B cell (primary cell): ENCODE data around the gene UNC13C. TPM values are rescaled to one million over a fixed set of nuclear protein-coding genes. Genes with fewer than 3 reads are reported as not detected.

ENCODE experiments used
- ATAC-seq: fragments of 200-7000 bp; cut with Tn5 transposase; one replicate; pipeline ENCODE4 v1.10.0; 2021; ENCODE audit warnings: low read depth, mild to moderate bottlenecking, moderate number of reproducible peaks, moderate library complexity
- CTCF ChIA-PET: fragments of 350-600 bp; sonication (Branson Sonifier 250); formaldehyde crosslinking; loops from one replicate; lab custom pipeline; 2021; ENCODE audit warnings: antibody characterized with exemption, inconsistent platforms; lab: Charles Lee
- POLR2A ChIA-PET: fragments of 350-600 bp; sonication (Branson Sonifier 250); formaldehyde crosslinking; loops from one replicate; lab custom pipeline; 2021; ENCODE audit warnings: antibody characterized with exemption; lab: Charles Lee
- DNase-seq: peaks from one replicate; pipeline ENCODE4 v3.0.0; 2013
- H2AFZ ChIP-seq: 2 replicates; pipeline ENCODE4 v1.6.1; 2012; ENCODE audit warnings: mild to moderate bottlenecking, low read depth, low read length; ENCODE audit not compliant: insufficient read depth, poor library complexity, severe bottlenecking
- H3K27ac ChIP-seq, 2 donors: 1 replicate in 1 of 2; 2 replicates in 1 of 2; pipeline ENCODE4 v1.5.1; 2012 to 2013; ENCODE audit warnings: low read length in 2 of 2, mild to moderate bottlenecking in 2 of 2, moderate library complexity in 1 of 2
- H3K27me3 ChIP-seq, 4 experiments: fragments of 200-600 bp in 1 of 4; sonication (generic) in 1 of 4; replicated peaks in 1 of 4; 1 replicate in 2 of 4; 2 replicates in 2 of 4; pipeline versions ENCODE4 v1.6.1 to v1.7.0; 2013 to 2016; ENCODE audit warnings: low read length in 3 of 4, mild to moderate bottlenecking in 2 of 4, mixed read lengths in 1 of 4, moderate library complexity in 1 of 4; ENCODE audit not compliant: insufficient read depth in 4 of 4, control insufficient read depth in 3 of 4; ENCODE audit errors: control extremely low read depth in 1 of 4
- H3K36me3 ChIP-seq, 2 experiments: replicated peaks in 1 of 2; 1 replicate in 1 of 2; 2 replicates in 1 of 2; pipeline versions ENCODE4 v1.6.1 to v1.7.1; 2013; ENCODE audit warnings: low read length in 1 of 2; ENCODE audit not compliant: insufficient read depth in 2 of 2, control insufficient read depth in 1 of 2; ENCODE audit errors: control extremely low read depth in 1 of 2, extremely low read depth in 1 of 2
- H3K4me1 ChIP-seq, 2 donors: fragments of 200-600 bp in 1 of 2; sonication (generic) in 1 of 2; 1 replicate in 1 of 2; 2 replicates in 1 of 2; pipeline versions ENCODE4 v1.5.1 to v1.6.1; 2013 to 2017; ENCODE audit warnings: low read length in 2 of 2; ENCODE audit not compliant: control insufficient read depth in 2 of 2, insufficient read depth in 2 of 2
- H3K4me2 ChIP-seq: replicated peaks from 2 replicates; pipeline ENCODE3; 2012; ENCODE audit warnings: mild to moderate bottlenecking, low read depth, low read length; ENCODE audit not compliant: poor library complexity, severe bottlenecking
- H3K4me3 ChIP-seq, 5 experiments: fragments of 200-600 bp in 1 of 5; sonication (generic) in 1 of 5; 1 replicate in 3 of 5; 2 replicates in 2 of 5; pipeline versions ENCODE4 v1.5.1 to v1.7.0; 2011 to 2016; ENCODE audit warnings: low read length in 4 of 5, mild to moderate bottlenecking in 4 of 5, low read depth in 2 of 5, control low read depth in 1 of 5, moderate library complexity in 1 of 5; ENCODE audit not compliant: insufficient read depth in 1 of 5; ENCODE audit errors: control extremely low read depth in 1 of 5, extremely low read depth in 1 of 5
- H3K79me2 ChIP-seq: fragments of 200-600 bp; sonication (generic); one replicate; pipeline ENCODE4 v1.6.0; 2016; ENCODE audit warnings: low read length; ENCODE audit not compliant: control insufficient read depth, insufficient read depth
- H3K9ac ChIP-seq: fragments of 200-600 bp; sonication (generic); 2 replicates; pipeline ENCODE4 v1.6.1; 2017; ENCODE audit warnings: mild to moderate bottlenecking, low read length, moderate library complexity
- H3K9me3 ChIP-seq, 3 donors: one replicate each; pipeline versions ENCODE4 v1.6.1 to v1.7.1; 2013; ENCODE audit warnings: low read length in 2 of 3; ENCODE audit not compliant: control insufficient read depth in 2 of 3, insufficient read depth in 1 of 3; ENCODE audit errors: control extremely low read depth in 1 of 3
- H4K20me1 ChIP-seq: 2 replicates; pipeline ENCODE4 v1.6.0; 2012; ENCODE audit warnings: mild to moderate bottlenecking, low read length; ENCODE audit not compliant: insufficient read depth, control insufficient read depth, poor library complexity, severe bottlenecking
- H3K27ac Mint-ChIP-seq: one replicate; pipeline ENCODE4 v1.8.0; 2021; ENCODE audit warnings: mixed read lengths
- H3K27me3 Mint-ChIP-seq: one replicate; pipeline ENCODE4 v1.8.0; 2021; ENCODE audit warnings: mixed read lengths
- H3K4me1 Mint-ChIP-seq: one replicate; pipeline ENCODE4 v1.8.0; 2021; ENCODE audit warnings: mixed read lengths
- H3K4me3 Mint-ChIP-seq: one replicate; pipeline ENCODE4 v1.8.0; 2021; ENCODE audit warnings: mixed read lengths
- H3K9me3 Mint-ChIP-seq: one replicate; pipeline ENCODE4 v1.8.0; 2022; ENCODE audit warnings: mixed read lengths; ENCODE audit not compliant: insufficient read depth
- EZH2 ChIP-seq: IDR thresholded peaks from 2 replicates; pipeline ENCODE4 v1.6.1; 2012; ENCODE audit warnings: borderline replicate concordance, low read depth, mild to moderate bottlenecking, moderate library complexity, low read length; ENCODE audit not compliant: insufficient read depth, poor library complexity, severe bottlenecking
- WGBS: methylation state at CpG from one replicate; pipeline ENCODE4 v1.1.5; 2013; ENCODE audit warnings: missing lambda C conversion rate; ENCODE audit not compliant: insufficient coverage; 5-methylcytosine and 5-hydroxymethylcytosine counted together
- intact Hi-C: fragments of 100-400 bp; cut with micrococcal nuclease; formaldehyde crosslinking; loops from one replicate; pipeline ENCODE4 v1.10.0; 2022
- polyA plus RNA-seq: library from polyadenylated mRNA; depleted of rRNA; stranded (reverse); fragments of >200 nt; gene quantifications from 2 replicates; pipeline ENCODE4 v1.2.3, GENCODE V29; 2012
- total RNA-seq, 2 donors: library from RNA; stranded (reverse); fragments of 120-200 nt in 1 of 2; gene quantifications; 1 replicate in 1 of 2; 2 replicates in 1 of 2; pipeline versions ENCODE4 v1.2.3 to v1.2.4, GENCODE V29; 2013 to 2022
- TF ChIP-seq, protein P1 (sequence below): fragments of 200-600 bp; IDR thresholded peaks from one replicate; pipeline ENCODE4 v1.8.0; 2022; ENCODE audit warnings: antibody characterized with exemption, mild to moderate bottlenecking

The UNC13C gene
- total and polyA plus RNA-seq, 2 donors (not counting 1 experiment from before 2014, with no cell fraction given): not detected

DNA sequence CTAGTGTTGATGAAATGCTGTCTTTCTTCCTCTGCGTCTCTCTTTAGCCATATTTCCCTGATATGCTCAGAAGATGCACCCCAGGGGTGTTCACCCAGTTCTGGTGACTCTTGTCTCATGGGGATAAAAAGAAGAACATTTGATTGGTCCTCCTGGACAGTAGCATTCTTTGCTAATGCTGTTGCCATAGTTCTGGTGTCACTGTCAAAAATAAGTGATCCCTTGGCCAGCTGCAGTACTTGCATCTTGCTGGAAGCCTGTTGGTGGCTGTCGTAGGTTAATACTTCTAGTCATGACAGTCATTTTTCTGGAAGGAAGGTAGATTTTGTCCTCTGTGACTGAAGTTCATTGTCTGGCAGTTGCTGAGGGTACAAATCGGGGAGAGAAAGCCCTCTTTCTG, 124.5 kb downstream of the UNC13C start:
- H3K4me2 ChIP-seq: no peak overlapping the region
- no peaks in the 10 kb centered on the region for H3K79me2 ChIP-seq
- H3K36me3 ChIP-seq: no peaks in the 10 kb centered on the region
- Mint-ChIP-seq H3K4me1 (no peaks in the 10 kb centered on the region), H3K27me3 (no peaks in the 10 kb centered on the region), H3K4me3 (no peak overlapping the region), H3K27ac (no peak overlapping the region), H3K9me3 (no peaks in the 10 kb centered on the region)
- no peak overlapping the region for H3K4me3 ChIP-seq
- DNase-seq: no peak
- TF ChIP-seq, protein P1, sequence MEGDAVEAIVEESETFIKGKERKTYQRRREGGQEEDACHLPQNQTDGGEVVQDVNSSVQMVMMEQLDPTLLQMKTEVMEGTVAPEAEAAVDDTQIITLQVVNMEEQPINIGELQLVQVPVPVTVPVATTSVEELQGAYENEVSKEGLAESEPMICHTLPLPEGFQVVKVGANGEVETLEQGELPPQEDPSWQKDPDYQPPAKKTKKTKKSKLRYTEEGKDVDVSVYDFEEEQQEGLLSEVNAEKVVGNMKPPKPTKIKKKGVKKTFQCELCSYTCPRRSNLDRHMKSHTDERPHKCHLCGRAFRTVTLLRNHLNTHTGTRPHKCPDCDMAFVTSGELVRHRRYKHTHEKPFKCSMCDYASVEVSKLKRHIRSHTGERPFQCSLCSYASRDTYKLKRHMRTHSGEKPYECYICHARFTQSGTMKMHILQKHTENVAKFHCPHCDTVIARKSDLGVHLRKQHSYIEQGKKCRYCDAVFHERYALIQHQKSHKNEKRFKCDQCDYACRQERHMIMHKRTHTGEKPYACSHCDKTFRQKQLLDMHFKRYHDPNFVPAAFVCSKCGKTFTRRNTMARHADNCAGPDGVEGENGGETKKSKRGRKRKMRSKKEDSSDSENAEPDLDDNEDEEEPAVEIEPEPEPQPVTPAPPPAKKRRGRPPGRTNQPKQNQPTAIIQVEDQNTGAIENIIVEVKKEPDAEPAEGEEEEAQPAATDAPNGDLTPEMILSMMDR: no peak
- no peak for TF ChIP-seq EZH2
- ChIA-PET CTCF (no interaction called here), POLR2A (no interaction called here)
- no peak overlapping the region for H3K27ac ChIP-seq
- H3K27me3 ChIP-seq: no peaks in the 10 kb centered on the region
- H3K9me3 ChIP-seq: no peaks in the 10 kb centered on the region
- no peaks in the 10 kb centered on the region for H4K20me1 ChIP-seq
- no peak overlapping the region for H3K9ac ChIP-seq
- ATAC-seq: no peak
- intact Hi-C loops: no loop called here
- H3K4me1 ChIP-seq: no peaks in the 10 kb centered on the region
- 100% methylated on average over 2 of the region's 3 CpGs for WGBS
- no peak overlapping the region for H2AFZ ChIP-seq

DNA sequence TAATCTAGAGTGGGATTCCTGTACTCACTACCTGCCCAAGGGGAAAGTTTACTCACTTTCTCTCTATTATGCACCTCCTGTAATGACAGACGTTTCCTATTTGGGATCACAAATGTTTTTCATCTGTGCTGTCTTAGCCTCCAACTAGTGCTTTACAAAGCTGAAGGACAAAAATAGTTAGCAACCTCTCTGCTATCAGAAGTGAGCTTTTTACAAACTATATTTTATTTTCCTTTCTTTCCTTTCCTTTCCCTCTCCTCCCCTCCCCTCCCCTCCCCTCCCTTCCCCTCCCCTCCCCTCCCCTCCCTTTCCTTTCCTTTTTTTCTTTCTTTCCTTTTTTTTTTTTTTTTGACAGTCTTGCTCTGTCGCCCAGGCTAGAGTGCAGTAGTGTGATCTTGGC, 130.8 kb downstream of the UNC13C start:
- H3K79me2 ChIP-seq: no peaks in the 10 kb centered on the region
- ATAC-seq: no peak

More for the DNA sequence above, 130.8 kb downstream of the UNC13C start:
- H3K36me3 ChIP-seq: no peaks in the 10 kb centered on the region
- DNase-seq: no peak
- Mint-ChIP-seq H3K4me1 (no peaks in the 10 kb centered on the region), H3K9me3 (no peaks in the 10 kb centered on the region), H3K27ac (no peak overlapping the region), H3K27me3 (no peaks in the 10 kb centered on the region), H3K4me3 (no peak overlapping the region)
- H3K4me1 ChIP-seq: no peaks in the 10 kb centered on the region
- H3K4me2 ChIP-seq: no peak overlapping the region
- H3K27me3 ChIP-seq: no peaks in the 10 kb centered on the region
- no peak overlapping the region for H3K9ac ChIP-seq
- no peak overlapping the region for H2AFZ ChIP-seq
- WGBS: no CpG with 5 or more reads among the region's 2 CpGs
- ChIA-PET CTCF (no interaction called here), POLR2A (no interaction called here)
- H3K27ac ChIP-seq: no peak overlapping the region
- intact Hi-C loops: no loop called here
- no peak for TF ChIP-seq EZH2
- TF ChIP-seq, protein P1: no peak
- no peaks in the 10 kb centered on the region for H4K20me1 ChIP-seq
- no peaks in the 10 kb centered on the region for H3K9me3 ChIP-seq
- H3K4me3 ChIP-seq: no peak overlapping the region
